K562 (cell line): ENCODE results near the gene MACROD2. TPM values are rescaled to one million over a fixed set of nuclear protein-coding genes. Genes with fewer than 3 reads are reported as not detected.

ENCODE experiments used
- ATAC-seq: fragments of 200-7000 bp; cut with Tn5 transposase; 3 replicates; pipeline ENCODE4 v1.9.1; 2020; ENCODE audit warnings: moderate library complexity
- BruUV-seq: library from RNA; stranded (reverse); fragments of 400-500 nt; replicated peaks from 2 replicates; lab custom pipeline; 2021; lab: Mats Ljungman, UMichigan
- CTCF ChIA-PET: fragments of 300-600 bp; formaldehyde crosslinking; extraction: SDS; loops from one replicate; lab custom pipeline; 2021; ENCODE audit warnings: low intra/inter-chr PET ratio; lab: Yijun Ruan, JAX
- POLR2A ChIA-PET: fragments of 300-600, 350-650 bp; sonication (Branson Sonifier 250); formaldehyde crosslinking; extraction: SDS; loops from one replicate; lab custom pipeline; 2021; ENCODE audit warnings: antibody characterized with exemption, inconsistent platforms; lab: Yijun Ruan, JAX
- DNase-seq, 4 experiments: peaks; one replicate each; pipeline versions ENCODE4 v3.0.0 to v3.0.0-alpha.2; 2011 to 2018; ENCODE audit warnings: low spot score in 3 of 4, mixed read lengths in 3 of 4; ENCODE audit errors: extremely low read depth in 1 of 4
- FAIRE-seq: peaks from 2 replicates; lab custom pipeline; 2011; peaks lifted over from hg19 to GRCh38; lab: Jason Lieb, UNC
- H2AFZ ChIP-seq: 2 replicates; pipeline ENCODE4 v1.6.0; 2011; ENCODE audit warnings: low read depth, low read length, control low read depth, inconsistent platforms
- H3K27ac ChIP-seq: fragments of 200-600 bp; 3 replicates; pipeline ENCODE4 v1.8.0; 2011; ENCODE audit warnings: low read depth, mild to moderate bottlenecking, control low read depth, inconsistent platforms, low read length, moderate library complexity, mixed read lengths; ENCODE audit errors: extremely low read depth
- H3K27me3 ChIP-seq, 2 experiments: fragments of 300-600 bp in 1 of 2; 2 replicates in 1 of 2; 3 replicates in 1 of 2; pipeline versions ENCODE4 v1.6.0 to v1.8.0; 2011; ENCODE audit warnings: inconsistent platforms in 2 of 2, low read length in 2 of 2, mild to moderate bottlenecking in 1 of 2, mixed read lengths in 1 of 2, moderate library complexity in 1 of 2; ENCODE audit not compliant: control insufficient read depth in 2 of 2, insufficient read depth in 2 of 2
- H3K36me3 ChIP-seq: fragments of 300-600 bp; 3 replicates; pipeline ENCODE4 v1.8.0; 2011; ENCODE audit warnings: mild to moderate bottlenecking, low read length, inconsistent platforms; ENCODE audit not compliant: control insufficient read depth, insufficient read depth
- H3K4me1 ChIP-seq, 2 experiments: fragments of 200-600 bp in 1 of 2; replicated peaks in 1 of 2; 2 replicates in 1 of 2; 3 replicates in 1 of 2; pipeline versions ENCODE4 v1.5.1 to v1.8.0; 2011; ENCODE audit warnings: inconsistent platforms in 2 of 2, low read length in 2 of 2, mild to moderate bottlenecking in 1 of 2, mixed read lengths in 1 of 2, moderate library complexity in 1 of 2; ENCODE audit not compliant: control insufficient read depth in 2 of 2, insufficient read depth in 2 of 2
- H3K4me2 ChIP-seq: 2 replicates; pipeline ENCODE4 v1.6.1; 2011; ENCODE audit warnings: low read length, control low read depth, inconsistent platforms, mixed read lengths; ENCODE audit not compliant: insufficient read depth
- H3K4me3 ChIP-seq: fragments of 200-600 bp; sonication (generic), shearing (Covaris generic); 2 replicates; pipeline ENCODE4 v1.5.1; 2016; ENCODE audit warnings: control low read depth, inconsistent platforms
- H3K79me2 ChIP-seq: fragments of 200-600 bp; 3 replicates; pipeline ENCODE4 v1.8.0; 2011; ENCODE audit warnings: low read length, inconsistent platforms; ENCODE audit not compliant: control insufficient read depth, insufficient read depth
- H3K9ac ChIP-seq, 2 experiments: 2 replicates each; pipeline versions ENCODE4 v1.6.0 to v1.6.1; 2011; ENCODE audit warnings: low read depth in 2 of 2, low read length in 2 of 2, control low read depth in 1 of 2, inconsistent platforms in 1 of 2, mild to moderate bottlenecking in 1 of 2, mixed read lengths in 1 of 2; ENCODE audit not compliant: insufficient read depth in 1 of 2
- H3K9me1 ChIP-seq: one replicate; pipeline ENCODE4 v1.6.0; 2011; ENCODE audit warnings: inconsistent platforms, mild to moderate bottlenecking, low read length, moderate library complexity; ENCODE audit not compliant: control insufficient read depth, insufficient read depth
- H3K9me3 ChIP-seq: replicated peaks from 2 replicates; pipeline ENCODE4 v1.5.1; 2011; ENCODE audit warnings: low read depth, low read length, inconsistent platforms; ENCODE audit not compliant: control insufficient read depth, insufficient read depth
- H4K20me1 ChIP-seq: replicated peaks from 2 replicates; pipeline ENCODE4 v1.6.1; 2011; ENCODE audit warnings: low read length, inconsistent platforms, mixed read lengths; ENCODE audit not compliant: control insufficient read depth, insufficient read depth
- FOSL1 ChIP-seq: fragments of 200-800 bp; sonication (Bioruptor generic); conservative IDR thresholded peaks from 2 replicates; pipeline ENCODE4 v1.6.1; 2016; ENCODE audit warnings: missing genetic modification characterization, missing compliant biosample characterization
- MAFG ChIP-seq: fragments of 450-650 bp; conservative IDR thresholded peaks from 2 replicates; pipeline ENCODE4 v1.6.1; 2016; ENCODE audit warnings: missing genetic modification characterization, missing compliant biosample characterization
- MIER1 ChIP-seq: fragments of 450-650 bp; IDR thresholded peaks from 2 replicates; pipeline ENCODE4 v1.6.1; 2016; ENCODE audit warnings: antibody characterized with exemption, mild to moderate bottlenecking, low read depth
- NR2F6 ChIP-seq: fragments of 450-650 bp; formaldehyde crosslinking; IDR thresholded peaks from 2 replicates; pipeline ENCODE4 v1.4.0; 2020; ENCODE audit warnings: mild to moderate bottlenecking
- TAF1 ChIP-seq: IDR thresholded peaks from 2 replicates; pipeline ENCODE4 v1.6.1; 2011; ENCODE audit warnings: mild to moderate bottlenecking, low read length, moderate library complexity; ENCODE audit not compliant: insufficient read depth, control insufficient read depth, severe bottlenecking; ENCODE audit errors: extremely low read depth
- TRIM28 ChIP-seq: fragments of 450-650 bp; IDR thresholded peaks from 2 replicates; pipeline ENCODE4 v1.6.1; 2017
- ZNF12 ChIP-seq: sonication (generic); formaldehyde crosslinking; IDR thresholded peaks from 2 replicates; pipeline ENCODE4 v1.4.0; 2020; ENCODE audit warnings: mild to moderate bottlenecking, missing genetic modification reagents
- ZNF707 ChIP-seq: fragments of 250-450 bp; sonication (Bioruptor Pico); conservative IDR thresholded peaks from 2 replicates; pipeline ENCODE4 v1.8.0; 2022; ENCODE audit warnings: inconsistent platforms, mild to moderate bottlenecking, moderate library complexity
- WGBS: fragments of 100-300 bp; shearing (Covaris generic); methylation state at CpG from one replicate; pipeline ENCODE4 v1.1.6; 2016; ENCODE audit warnings: low coverage, mixed read lengths; ENCODE audit not compliant: insufficient coverage; ENCODE audit errors: missing lambda C conversion rate; 5-methylcytosine and 5-hydroxymethylcytosine counted together
- in situ Hi-C: fragments of 300-500 bp; cut with MboI; formaldehyde crosslinking; loops from 4 replicates; pipeline ENCODE4 v1.15.0; 2018; ENCODE audit warnings: inconsistent platforms, mixed read lengths
- intact Hi-C: fragments of 100-400 bp; cut with micrococcal nuclease; formaldehyde crosslinking; loops from 2 replicates; pipeline ENCODE4 v1.14.2; 2022
- polyA plus RNA-seq, 8 experiments: library from polyadenylated mRNA; depleted of rRNA in 4 of 8; stranded (reverse) in 5 of 8; unstranded in 3 of 8; fragments of >200 nt; fragmentation: Nextera tagmentation in 2 of 8; fragmentation: Illumina TruSeq in 1 of 8; extraction: Ambion mirVana in 2 of 8; extraction: Trizol in 1 of 8; gene quantifications; 2 replicates each; pipeline versions ENCODE4 v1.2.1 to v1.2.3, GENCODE V29; 2011 to 2014; ENCODE audit warnings: inconsistent platforms in 1 of 8, missing spikeins in 1 of 8
- total RNA-seq, 7 experiments: library from RNA; depleted of rRNA in 6 of 7; stranded (reverse); fragments of >200 nt in 6 of 7; fragmentation: Illumina TruSeq in 2 of 7; extraction: Trizol in 2 of 7; gene quantifications; 2 replicates each; pipeline versions ENCODE4 v1.2.1 to v1.2.3, GENCODE V29; 2011 to 2021; ENCODE audit warnings: low replicate concordance in 1 of 7
- TF ChIP-seq, protein P1 (sequence below): sonication (generic); formaldehyde crosslinking; IDR thresholded peaks from 2 replicates; pipeline ENCODE4 v1.9.0; 2022; ENCODE audit warnings: mild to moderate bottlenecking, missing genetic modification reagents
- TF ChIP-seq, protein P2 (sequence below): sonication (generic); formaldehyde crosslinking; IDR thresholded peaks from 2 replicates; pipeline ENCODE4 v1.8.1; 2023; ENCODE audit warnings: missing genetic modification reagents, mild to moderate bottlenecking, borderline replicate concordance
- TF ChIP-seq, protein P3 (sequence below), 3 experiments: fragments of 200-800 bp in 1 of 3; sonication (Bioruptor generic) in 1 of 3; sonication (generic) in 1 of 3; formaldehyde crosslinking in 1 of 3; IDR thresholded peaks; 2 replicates each; pipeline versions ENCODE4 v1.6.1 to v1.8.0; 2016 to 2022; ENCODE audit warnings: mild to moderate bottlenecking in 2 of 3, missing compliant biosample characterization in 2 of 3, missing genetic modification characterization in 2 of 3, missing genetic modification reagents in 1 of 3

MACROD2 gene
- total and polyA plus RNA-seq, 9 of the 15 experiments (the other 6 are each of a cell fraction or from before 2014, with no cell fraction given): not detected

DNA sequence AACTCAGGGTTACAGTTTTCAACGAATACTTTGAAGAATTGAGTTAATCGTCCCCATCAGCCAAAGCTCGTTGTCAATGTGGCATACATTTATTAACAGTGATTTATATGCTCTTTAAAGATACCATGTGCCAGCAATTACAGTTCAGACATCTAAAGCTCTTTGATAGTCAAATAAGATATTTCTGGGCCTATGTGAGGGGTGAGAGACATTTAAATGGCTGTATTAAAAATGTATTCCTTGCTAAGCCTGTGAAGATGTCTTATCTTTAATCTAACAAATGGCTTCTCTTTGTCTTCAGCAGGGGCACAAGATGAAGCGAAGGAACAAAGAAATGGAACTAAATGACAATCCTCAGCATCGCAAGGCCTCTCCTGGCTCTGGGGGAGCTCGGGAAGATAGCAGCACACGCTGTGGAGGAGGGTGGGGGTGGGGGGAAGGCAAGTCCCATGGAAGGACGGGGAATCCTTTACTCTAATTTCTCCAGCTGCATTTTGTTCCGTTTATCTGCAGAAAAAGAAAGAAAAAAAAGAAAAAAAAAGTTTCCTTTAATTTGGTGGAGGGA is 2054.3 kb downstream of the MACROD2 start:
- CTCF ChIA-PET: no interaction called here
- no peaks in the 10 kb centered on the region for H3K9me1 ChIP-seq
- in situ Hi-C loops: no loop called here
- TF ChIP-seq ZNF12: no peak
- no peak for TF ChIP-seq MIER1
- TF ChIP-seq ZNF707 (CRISPR knock-in tag): no peak
- no peak for TF ChIP-seq MAFG (tag)
- TF ChIP-seq TAF1: no peak
- TF ChIP-seq, protein P1, sequence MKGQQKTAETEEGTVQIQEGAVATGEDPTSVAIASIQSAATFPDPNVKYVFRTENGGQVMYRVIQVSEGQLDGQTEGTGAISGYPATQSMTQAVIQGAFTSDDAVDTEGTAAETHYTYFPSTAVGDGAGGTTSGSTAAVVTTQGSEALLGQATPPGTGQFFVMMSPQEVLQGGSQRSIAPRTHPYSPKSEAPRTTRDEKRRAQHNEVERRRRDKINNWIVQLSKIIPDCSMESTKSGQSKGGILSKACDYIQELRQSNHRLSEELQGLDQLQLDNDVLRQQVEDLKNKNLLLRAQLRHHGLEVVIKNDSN (CRISPR knock-in tag): no peak
- TF ChIP-seq NR2F6 (CRISPR knock-in tag): no peak
- no peak for TF ChIP-seq TRIM28
- TF ChIP-seq, protein P2, sequence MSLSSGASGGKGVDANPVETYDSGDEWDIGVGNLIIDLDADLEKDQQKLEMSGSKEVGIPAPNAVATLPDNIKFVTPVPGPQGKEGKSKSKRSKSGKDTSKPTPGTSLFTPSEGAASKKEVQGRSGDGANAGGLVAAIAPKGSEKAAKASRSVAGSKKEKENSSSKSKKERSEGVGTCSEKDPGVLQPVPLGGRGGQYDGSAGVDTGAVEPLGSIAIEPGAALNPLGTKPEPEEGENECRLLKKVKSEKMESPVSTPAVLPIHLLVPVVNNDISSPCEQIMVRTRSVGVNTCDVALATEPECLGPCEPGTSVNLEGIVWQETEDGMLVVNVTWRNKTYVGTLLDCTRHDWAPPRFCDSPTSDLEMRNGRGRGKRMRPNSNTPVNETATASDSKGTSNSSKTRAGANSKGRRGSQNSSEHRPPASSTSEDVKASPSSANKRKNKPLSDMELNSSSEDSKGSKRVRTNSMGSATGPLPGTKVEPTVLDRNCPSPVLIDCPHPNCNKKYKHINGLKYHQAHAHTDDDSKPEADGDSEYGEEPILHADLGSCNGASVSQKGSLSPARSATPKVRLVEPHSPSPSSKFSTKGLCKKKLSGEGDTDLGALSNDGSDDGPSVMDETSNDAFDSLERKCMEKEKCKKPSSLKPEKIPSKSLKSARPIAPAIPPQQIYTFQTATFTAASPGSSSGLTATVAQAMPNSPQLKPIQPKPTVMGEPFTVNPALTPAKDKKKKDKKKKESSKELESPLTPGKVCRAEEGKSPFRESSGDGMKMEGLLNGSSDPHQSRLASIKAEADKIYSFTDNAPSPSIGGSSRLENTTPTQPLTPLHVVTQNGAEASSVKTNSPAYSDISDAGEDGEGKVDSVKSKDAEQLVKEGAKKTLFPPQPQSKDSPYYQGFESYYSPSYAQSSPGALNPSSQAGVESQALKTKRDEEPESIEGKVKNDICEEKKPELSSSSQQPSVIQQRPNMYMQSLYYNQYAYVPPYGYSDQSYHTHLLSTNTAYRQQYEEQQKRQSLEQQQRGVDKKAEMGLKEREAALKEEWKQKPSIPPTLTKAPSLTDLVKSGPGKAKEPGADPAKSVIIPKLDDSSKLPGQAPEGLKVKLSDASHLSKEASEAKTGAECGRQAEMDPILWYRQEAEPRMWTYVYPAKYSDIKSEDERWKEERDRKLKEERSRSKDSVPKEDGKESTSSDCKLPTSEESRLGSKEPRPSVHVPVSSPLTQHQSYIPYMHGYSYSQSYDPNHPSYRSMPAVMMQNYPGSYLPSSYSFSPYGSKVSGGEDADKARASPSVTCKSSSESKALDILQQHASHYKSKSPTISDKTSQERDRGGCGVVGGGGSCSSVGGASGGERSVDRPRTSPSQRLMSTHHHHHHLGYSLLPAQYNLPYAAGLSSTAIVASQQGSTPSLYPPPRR: no peak
- no peak for TF ChIP-seq FOSL1
- TF ChIP-seq, protein P3, sequence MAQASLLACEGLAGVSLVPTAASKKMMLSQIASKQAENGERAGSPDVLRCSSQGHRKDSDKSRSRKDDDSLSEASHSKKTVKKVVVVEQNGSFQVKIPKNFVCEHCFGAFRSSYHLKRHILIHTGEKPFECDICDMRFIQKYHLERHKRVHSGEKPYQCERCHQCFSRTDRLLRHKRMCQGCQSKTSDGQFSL (CRISPR knock-in tag; IDR thresholded peaks at IDR 0.05): no peak
- TF ChIP-seq, protein P3 (tag; IDR thresholded peaks at IDR 0.05): no peak

More for the DNA sequence above, 2054.3 kb downstream of the MACROD2 start:
- Histone ChIP-seq H3K9me3 (no peaks in the 10 kb centered on the region), H3K9ac (no peak overlapping the region), H3K27ac (no peak overlapping the region), H3K4me2 (no peak overlapping the region), H3K4me3 (no peak overlapping the region), H3K27me3 (no peaks in the 10 kb centered on the region), H3K36me3 (no peaks in the 10 kb centered on the region), H3K4me1 (no peaks in the 10 kb centered on the region), H3K79me2 (no peaks in the 10 kb centered on the region), H2AFZ (no peak overlapping the region), H4K20me1 (no peaks in the 10 kb centered on the region)
- no TSS peak for BruUV-seq
- intact Hi-C loops: no loop called here
- DNase-seq: no peak
- 2% methylated on average over 7 of the region's 9 CpGs for WGBS
- no peak for FAIRE-seq
- POLR2A ChIA-PET: no interaction called here
- ATAC-seq: no peak
